Measurements from ENCODE around the gene APBB1IP. TPM values are rescaled to one million over a fixed set of nuclear protein-coding genes. Genes with fewer than 3 reads are reported as not detected.

APBB1IP gene
- total RNA-seq, 1 experiment from 2014 or later, result 0.22 TPM

DNA sequence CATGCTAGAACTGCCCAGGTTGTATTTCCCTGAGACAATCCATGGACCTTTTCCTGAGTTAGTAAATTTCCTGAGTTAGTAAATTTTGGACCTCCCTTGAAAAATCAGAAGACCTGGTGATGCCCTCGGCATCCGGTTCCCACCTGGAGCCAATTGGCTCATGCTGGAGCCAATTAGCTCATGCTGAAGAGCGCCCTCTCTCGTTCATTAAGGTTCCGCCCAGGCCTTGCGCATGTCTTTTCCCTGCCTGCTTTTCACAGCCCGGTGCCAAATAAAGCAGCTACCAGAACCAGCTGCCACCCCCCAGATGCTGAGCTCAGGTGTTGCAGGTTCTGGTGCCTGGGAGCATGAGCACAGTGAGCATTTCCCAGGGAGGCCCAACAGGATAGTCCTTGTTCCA, 96.2 kb downstream of the APBB1IP start (continued):
- TF ChIP-seq, protein P1, sequence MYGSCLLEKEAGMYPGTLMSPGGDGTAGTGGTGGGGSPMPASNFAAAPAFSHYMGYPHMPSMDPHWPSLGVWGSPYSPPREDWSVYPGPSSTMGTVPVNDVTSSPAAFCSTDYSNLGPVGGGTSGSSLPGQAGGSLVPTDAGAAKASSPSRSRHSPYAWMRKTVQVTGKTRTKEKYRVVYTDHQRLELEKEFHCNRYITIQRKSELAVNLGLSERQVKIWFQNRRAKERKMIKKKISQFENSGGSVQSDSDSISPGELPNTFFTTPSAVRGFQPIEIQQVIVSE (CRISPR knock-in tag; IDR thresholded peaks at IDR 0.05; ENCODE audit: borderline replicate concordance), result no peak
- TF ChIP-seq SOX15 (CRISPR knock-in tag; IDR thresholded peaks at IDR 0.05), result no peak
- no peak for TF ChIP-seq EMX1 (CRISPR knock-in tag; IDR thresholded peaks at IDR 0.05)
- no peak for TF ChIP-seq NFE2L1 (CRISPR knock-in tag; IDR thresholded peaks at IDR 0.05)
- TF ChIP-seq, protein P2, sequence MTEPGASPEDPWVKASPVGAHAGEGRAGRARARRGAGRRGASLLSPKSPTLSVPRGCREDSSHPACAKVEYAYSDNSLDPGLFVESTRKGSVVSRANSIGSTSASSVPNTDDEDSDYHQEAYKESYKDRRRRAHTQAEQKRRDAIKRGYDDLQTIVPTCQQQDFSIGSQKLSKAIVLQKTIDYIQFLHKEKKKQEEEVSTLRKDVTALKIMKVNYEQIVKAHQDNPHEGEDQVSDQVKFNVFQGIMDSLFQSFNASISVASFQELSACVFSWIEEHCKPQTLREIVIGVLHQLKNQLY (CRISPR knock-in tag; IDR thresholded peaks at IDR 0.05), result no peak
- no peak for TF ChIP-seq ESRRA (CRISPR knock-in tag; IDR thresholded peaks at IDR 0.05; ENCODE audit: borderline replicate concordance)
- no peak for TF ChIP-seq ZNF416 (CRISPR knock-in tag; IDR thresholded peaks at IDR 0.05)
- no peak for TF ChIP-seq SMAD3 (CRISPR knock-in tag; IDR thresholded peaks at IDR 0.05; ENCODE audit: borderline replicate concordance)
- no peak for TF ChIP-seq KAT7 (CRISPR knock-in tag; IDR thresholded peaks at IDR 0.05; ENCODE audit: borderline replicate concordance)
- TF ChIP-seq NFYB (CRISPR knock-in tag; conservative IDR thresholded peaks at IDR 0.05; ENCODE audit: low read depth), result peak; percentile 57
- no peak for TF ChIP-seq ZNF232 (CRISPR knock-in tag; IDR thresholded peaks at IDR 0.05)
- no peak for TF ChIP-seq MXD4 (CRISPR knock-in tag; IDR thresholded peaks at IDR 0.05; ENCODE audit: borderline replicate concordance)

DNA sequence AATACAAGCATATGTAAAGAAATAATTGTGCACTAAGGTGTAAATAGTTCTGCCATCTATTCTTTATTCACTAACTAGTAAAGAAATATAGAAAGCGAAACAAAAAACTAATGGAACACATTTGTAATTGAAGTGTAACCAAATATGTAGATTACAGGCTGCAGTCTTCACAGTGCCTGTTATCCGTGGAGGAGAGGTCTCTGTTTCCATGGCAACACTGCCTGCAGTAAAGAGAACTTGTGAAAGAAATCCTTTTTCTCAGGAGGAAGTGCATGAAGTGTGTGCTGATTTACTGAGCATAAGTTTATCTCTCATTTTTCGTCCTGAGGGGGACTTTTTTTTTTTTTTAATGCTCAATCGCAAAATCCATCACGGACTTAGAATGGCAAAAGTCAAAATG, 102.5 kb downstream of the APBB1IP start:
- Mint-ChIP-seq H3K4me1 (peaks cover 3% of the 10 kb centered on the region; the same call in 1 of the 2 replicates), H3K36me3 (no peaks in the 10 kb centered on the region), H3K9me3 (no peaks in the 10 kb centered on the region), H3K27me3 (ENCODE audit: low read depth) (no peaks in the 10 kb centered on the region), H3K4me3 (no peak overlapping the region), H3K27ac (no peak overlapping the region)
- TF ChIP-seq, protein P3, sequence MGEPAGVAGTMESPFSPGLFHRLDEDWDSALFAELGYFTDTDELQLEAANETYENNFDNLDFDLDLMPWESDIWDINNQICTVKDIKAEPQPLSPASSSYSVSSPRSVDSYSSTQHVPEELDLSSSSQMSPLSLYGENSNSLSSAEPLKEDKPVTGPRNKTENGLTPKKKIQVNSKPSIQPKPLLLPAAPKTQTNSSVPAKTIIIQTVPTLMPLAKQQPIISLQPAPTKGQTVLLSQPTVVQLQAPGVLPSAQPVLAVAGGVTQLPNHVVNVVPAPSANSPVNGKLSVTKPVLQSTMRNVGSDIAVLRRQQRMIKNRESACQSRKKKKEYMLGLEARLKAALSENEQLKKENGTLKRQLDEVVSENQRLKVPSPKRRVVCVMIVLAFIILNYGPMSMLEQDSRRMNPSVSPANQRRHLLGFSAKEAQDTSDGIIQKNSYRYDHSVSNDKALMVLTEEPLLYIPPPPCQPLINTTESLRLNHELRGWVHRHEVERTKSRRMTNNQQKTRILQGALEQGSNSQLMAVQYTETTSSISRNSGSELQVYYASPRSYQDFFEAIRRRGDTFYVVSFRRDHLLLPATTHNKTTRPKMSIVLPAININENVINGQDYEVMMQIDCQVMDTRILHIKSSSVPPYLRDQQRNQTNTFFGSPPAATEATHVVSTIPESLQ (CRISPR knock-in tag; IDR thresholded peaks at IDR 0.05), result no peak
- TF ChIP-seq, protein P4, sequence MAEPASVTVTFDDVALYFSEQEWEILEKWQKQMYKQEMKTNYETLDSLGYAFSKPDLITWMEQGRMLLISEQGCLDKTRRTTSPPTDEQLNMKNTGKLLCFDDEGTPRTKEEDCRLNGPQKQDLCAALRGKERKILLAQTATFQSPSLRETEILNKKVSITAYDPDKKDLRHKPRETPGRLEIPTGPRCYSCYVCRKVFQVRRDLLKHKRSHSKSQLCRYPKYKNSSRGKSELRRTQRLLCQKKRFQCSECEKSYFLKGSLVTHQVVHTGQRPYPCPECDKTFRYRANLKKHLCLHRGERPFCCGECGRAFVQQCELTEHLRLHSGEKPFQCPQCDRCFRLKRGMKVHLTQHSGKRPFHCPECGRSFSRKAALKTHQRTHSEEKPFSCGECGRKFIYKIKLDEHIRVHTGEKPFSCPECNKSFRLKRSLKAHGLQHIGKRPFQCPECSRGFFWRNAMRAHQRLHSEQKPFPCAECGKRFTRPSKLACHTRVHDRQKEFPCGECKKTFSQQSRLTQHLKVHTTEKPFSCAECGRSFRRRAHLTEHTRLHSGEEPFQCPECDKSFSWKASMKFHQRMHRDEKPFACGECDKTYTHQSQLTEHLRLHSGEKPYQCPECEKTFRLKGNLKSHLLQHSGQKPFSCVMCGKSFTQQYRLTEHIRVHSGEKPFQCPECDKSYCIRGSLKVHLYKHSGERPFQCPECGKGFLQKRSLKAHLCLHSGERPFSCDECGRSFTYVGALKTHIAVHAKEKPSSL (CRISPR knock-in tag; conservative IDR thresholded peaks at IDR 0.05), result no peak
- TF ChIP-seq TEAD4 (CRISPR knock-in tag; IDR thresholded peaks at IDR 0.05) (no peak), ZNF423 (CRISPR knock-in tag; IDR thresholded peaks at IDR 0.05) (no peak)
- ChIA-PET CTCF (interaction anchor here (1.2 to 1.5 kb wide), 2 partner anchors 37 to 205 kb away, joined by 3 to 5 read pairs; no protein-coding TSS in a partner anchor), POLR2A (no interaction called here)
- DNase-seq (ENCODE audit: low spot score), result no peak
- ATAC-seq, result no peak

DNA sequence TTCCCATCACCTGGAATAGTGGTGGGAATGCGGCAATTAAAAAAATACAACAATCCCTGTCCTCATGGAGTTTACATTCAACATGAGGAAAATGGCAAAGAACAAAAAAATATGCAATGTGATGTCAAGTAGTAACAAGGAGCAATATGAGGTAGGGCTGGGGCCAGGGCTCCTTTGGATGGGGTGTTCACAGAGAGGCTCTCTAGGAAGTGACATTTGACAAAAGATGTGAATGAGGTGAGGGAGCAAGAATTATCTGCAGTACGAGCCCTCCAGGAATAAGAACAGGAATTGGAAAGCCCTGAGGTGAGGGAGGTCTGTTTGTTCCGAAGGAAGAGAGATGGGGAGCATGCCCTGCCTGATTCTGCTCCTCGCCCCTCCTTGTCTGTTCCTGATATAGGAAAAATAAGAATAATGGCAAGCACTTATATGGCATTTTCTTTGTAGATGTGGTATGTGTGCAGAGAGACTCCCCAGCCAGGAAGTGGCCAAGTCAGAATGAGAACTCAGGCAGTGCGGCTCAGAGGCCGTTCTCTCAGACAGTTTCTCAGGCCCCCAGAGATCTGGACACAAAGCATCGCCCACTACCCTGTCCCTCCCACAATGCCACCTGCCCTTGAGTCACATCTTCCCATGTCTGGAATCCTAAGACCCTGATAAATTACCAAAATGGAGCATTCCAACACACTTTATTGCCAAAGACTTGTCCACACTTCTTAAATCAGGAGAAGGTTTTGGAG, 105.6 kb downstream of the APBB1IP start:
- Mint-ChIP-seq H3K4me3 (no peak overlapping the region), H3K9me3 (no peaks in the 10 kb centered on the region), H3K27me3 (ENCODE audit: low read depth) (no peaks in the 10 kb centered on the region), H3K36me3 (no peaks in the 10 kb centered on the region), H3K27ac (no peak overlapping the region), H3K4me1 (peaks cover 13% of the 10 kb centered on the region; the same call in 1 of the 2 replicates)
- CTCF ChIA-PET, result no interaction called here
- TF ChIP-seq, protein P5, sequence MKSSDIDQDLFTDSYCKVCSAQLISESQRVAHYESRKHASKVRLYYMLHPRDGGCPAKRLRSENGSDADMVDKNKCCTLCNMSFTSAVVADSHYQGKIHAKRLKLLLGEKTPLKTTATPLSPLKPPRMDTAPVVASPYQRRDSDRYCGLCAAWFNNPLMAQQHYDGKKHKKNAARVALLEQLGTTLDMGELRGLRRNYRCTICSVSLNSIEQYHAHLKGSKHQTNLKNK (CRISPR knock-in tag; IDR thresholded peaks at IDR 0.05), result no peak
- no peak for TF ChIP-seq ETV6 (CRISPR knock-in tag; IDR thresholded peaks at IDR 0.05)
- ATAC-seq, result no peak
- POLR2A ChIA-PET, result no interaction called here
- no peak for DNase-seq (ENCODE audit: low spot score)
